KOPT-K1 (cell line): ENCODE results near the gene DCAF15.
A peak's percentile ranks its signal among the peaks of the same experiment; 100 is the strongest.
"Not testable (repeated sequence)": the region's sequence is repeated elsewhere in the genome, so short reads cannot be mapped to it uniquely, and the experiment has no call there.

Experiments used
- H3K27ac ChIP-seq: fragments of 200-600 bp; sonication (generic); 2 replicates; pipeline ENCODE4 v1.5.1; 2016; ENCODE audit warnings: antibody characterized with exemption, mild to moderate bottlenecking, low read depth, low read length; ENCODE audit not compliant: poor library complexity, severe bottlenecking
- H3K36me3 ChIP-seq: fragments of 200-600 bp; sonication (generic); 2 replicates; pipeline ENCODE4 v1.5.1; 2017; ENCODE audit warnings: antibody characterized with exemption, mild to moderate bottlenecking, low read length, moderate library complexity; ENCODE audit not compliant: insufficient read depth
- H3K9me3 ChIP-seq: fragments of 200-600 bp; sonication (generic); 2 replicates; pipeline ENCODE4 v1.5.1; 2017; ENCODE audit warnings: antibody characterized with exemption, low read length, mild to moderate bottlenecking; ENCODE audit not compliant: insufficient read depth, poor library complexity, severe bottlenecking

The DCAF15 gene

DNA sequence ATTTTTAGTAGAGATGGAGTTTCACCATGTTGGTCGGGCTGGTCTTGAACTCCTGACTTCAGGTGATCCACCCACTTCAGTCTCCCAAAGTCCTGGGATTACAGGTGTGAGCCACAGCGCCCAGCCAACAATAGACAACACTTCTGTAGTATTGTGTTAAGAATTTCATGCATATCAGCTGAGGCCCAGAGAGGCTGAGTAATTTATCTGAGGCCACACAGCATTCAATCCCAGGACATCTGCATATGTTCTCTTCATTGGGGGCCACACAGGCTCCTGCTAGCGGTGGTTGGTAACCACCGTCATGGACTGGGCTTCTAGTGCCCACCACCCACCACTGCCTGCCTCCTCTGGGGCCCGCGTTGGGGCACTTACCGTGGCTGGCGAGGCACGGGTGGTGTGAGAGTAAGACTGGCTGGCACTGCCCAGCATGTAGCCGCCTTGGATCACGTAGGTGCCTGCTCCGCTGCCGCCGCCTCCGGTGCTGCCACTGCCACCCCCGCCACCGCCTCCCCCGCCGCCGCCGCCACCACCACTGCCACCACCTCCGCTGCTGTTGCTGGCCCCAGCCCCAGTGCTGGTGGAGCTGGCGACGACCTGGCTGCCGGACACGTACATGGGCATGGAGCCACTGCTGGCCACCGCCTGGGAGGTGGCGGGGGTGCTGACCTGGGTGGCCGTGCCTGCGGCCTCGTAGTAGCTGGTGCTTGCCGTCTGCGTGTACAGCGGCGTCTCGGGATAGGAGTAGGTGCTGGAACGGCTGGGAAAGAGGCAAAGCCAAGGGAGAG lies 20.3 kb downstream of the DCAF15 start:
- no peaks in the 10 kb centered on the region for H3K9me3 ChIP-seq
- H3K36me3 ChIP-seq = peaks cover 47% of the 10 kb centered on the region
- no peak overlapping the region for H3K27ac ChIP-seq

DNA sequence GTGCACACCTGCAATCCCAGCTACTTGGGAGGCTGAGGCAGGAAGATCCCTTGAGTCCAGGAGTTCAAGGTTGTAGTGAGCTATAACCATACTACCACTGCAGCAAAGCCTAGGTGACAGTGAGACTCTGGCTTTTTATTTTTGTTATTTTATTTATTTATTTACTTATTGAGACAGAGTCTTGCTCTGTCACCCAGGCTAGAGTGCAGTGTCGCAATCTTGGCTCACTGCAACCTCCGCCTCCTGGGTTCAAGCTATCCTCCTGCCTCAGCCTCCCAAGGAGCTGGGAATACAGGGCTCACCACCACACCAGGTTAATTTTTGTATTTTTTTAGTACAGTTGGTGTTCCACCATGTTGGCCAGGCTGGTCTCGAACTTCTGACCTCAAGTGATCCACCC lies 21.2 kb downstream of the DCAF15 start:
- peaks cover 37% of the 10 kb centered on the region; the same call in 1 of the 2 replicates for H3K36me3 ChIP-seq
- H3K9me3 ChIP-seq, H3K27ac ChIP-seq: not testable (repeated sequence)

DNA sequence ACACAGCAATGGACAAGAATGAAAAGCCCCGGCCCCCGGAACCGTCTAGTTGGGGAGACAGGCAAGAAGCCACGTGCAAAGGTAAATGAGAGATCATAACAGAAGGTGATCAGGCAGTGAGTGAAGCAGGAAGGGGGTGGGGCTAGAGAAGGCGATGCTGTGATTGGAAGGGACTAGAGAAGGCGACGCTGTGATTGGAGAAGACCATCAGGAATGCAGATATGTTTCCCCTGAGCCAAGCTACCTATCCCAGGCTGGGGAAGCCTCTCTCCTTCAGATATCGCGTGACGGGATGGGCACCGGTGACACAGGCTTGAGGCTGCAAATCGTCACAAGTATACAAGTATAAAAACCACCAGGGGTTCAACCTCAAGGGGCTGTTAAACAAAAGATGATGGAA lies 21.8 kb downstream of the DCAF15 start:
- H3K9me3 ChIP-seq = no peaks in the 10 kb centered on the region
- H3K27ac ChIP-seq = no peak overlapping the region
- H3K36me3 ChIP-seq = peaks cover 31% of the 10 kb centered on the region; the same call in 1 of the 2 replicates

DNA sequence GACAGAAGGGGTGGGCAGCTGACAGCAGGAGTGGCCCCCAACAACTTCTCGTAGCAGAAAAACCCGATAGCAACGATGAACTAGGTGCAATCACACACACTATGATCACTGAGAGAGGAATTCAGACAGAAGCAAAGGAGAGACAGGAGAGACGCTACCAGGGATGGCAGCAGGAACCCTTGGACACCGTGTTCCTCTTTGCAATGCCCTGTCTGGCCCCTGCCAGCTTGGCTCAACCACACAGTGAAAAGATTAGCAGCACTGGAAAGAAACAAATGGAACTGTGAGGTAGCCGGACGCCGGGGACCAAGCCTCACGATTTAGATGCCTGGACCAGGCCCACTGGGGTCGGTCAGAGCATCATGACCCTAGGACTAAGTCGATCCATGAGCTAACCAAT lies 23.6 kb downstream of the DCAF15 start:
- peaks cover 31% of the 10 kb centered on the region; the same call in 1 of the 2 replicates for H3K36me3 ChIP-seq

DNA sequence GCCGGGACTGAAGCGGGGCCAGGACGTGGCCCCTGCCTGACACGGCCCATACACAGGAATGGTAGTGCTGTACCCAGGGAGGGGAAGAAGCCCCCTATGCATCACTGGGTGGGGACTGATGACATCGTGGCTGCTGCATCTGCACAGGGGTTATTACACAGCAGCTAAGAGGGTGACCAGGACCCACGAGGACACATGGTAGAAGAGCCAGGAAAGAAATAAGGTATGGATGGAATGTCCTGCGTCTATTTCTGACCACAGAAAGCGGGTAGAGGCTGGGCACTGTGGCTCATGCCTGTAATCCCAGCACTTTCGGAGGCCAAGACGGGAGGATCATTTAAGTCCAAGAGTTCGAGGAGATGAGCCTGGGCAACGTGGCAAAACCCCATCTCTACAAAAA lies 24.1 kb downstream of the DCAF15 start:
- Histone ChIP-seq H3K27ac (no peak overlapping the region), H3K9me3 (no peaks in the 10 kb centered on the region), H3K36me3 (peaks cover 31% of the 10 kb centered on the region; the same call in 1 of the 2 replicates)

More for the DNA sequence above, 23.6 kb downstream of the DCAF15 start:
- Histone ChIP-seq H3K27ac (no peak overlapping the region), H3K9me3 (no peaks in the 10 kb centered on the region)

DNA sequence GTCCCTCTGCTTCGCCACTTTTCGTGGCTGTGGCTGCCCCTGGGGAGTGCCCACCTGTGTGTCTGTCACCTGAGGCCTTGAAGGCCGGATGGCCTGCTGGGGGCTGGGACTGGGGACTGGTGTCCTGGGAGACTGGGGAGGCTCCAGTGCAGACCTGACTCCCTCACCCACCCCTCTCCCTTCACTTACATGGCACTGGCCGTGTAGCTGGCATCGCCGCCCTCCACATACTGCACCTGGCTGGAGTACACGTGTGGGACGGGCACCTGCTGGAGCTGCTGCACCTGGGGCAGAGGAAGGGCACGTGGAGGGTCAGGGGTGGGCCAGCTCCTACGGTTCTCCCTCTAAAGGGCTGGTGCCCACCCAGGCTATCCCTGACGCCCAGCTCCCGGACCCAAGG lies 25.5 kb downstream of the DCAF15 start:
- no peak overlapping the region for H3K27ac ChIP-seq
- H3K36me3 ChIP-seq = peaks cover 24% of the 10 kb centered on the region; the same call in 1 of the 2 replicates

DNA sequence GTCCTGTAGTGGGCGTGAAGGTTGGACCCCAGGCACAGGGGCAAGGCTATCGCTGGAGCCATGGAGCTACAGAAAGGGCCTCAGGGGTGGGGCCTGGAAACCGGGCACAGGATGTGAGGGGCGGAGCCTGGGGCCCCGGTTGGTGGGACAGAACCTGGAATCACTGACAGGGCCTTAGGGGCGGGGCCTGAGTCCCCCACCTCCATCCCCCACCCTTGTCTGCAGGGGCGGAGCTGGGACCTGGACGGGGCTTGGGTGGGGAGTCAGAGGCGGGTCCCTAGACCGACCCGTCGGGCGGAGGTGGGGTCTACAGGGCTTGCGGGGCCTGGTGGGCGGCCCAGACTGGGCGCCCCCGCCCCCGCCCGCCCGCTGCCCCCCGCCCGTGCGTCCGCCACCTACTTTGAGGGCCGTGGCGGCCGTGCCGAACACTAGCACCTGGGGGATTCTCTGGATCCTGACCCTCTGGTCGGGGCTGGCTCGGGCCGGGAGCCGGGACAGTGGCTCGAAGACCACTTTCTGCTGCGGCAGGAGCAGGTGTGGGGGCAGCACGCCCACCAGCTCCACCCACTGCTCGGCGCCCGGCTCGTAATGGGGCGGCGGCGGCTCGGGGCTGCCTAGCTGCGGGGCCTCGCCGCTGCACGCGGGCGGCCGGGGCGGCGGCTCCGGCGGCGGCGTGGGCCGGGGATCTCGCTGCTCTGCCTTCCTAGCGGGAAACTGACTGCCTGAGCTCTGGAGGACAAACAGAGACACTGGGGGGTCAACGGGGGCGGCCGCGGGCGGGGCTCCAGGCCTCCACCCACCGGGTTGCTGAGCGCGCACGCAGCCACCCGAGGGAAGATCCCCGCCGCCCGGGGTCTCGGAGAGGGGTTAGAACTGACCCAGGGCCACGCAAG lies 26.3 kb downstream of the DCAF15 start:
- Histone ChIP-seq H3K9me3 (no peaks in the 10 kb centered on the region), H3K27ac (no peak overlapping the region), H3K36me3 (peaks cover 19% of the 10 kb centered on the region; the same call in 1 of the 2 replicates)

More for the DNA sequence above, 25.5 kb downstream of the DCAF15 start:
- H3K9me3 ChIP-seq = no peaks in the 10 kb centered on the region

DNA sequence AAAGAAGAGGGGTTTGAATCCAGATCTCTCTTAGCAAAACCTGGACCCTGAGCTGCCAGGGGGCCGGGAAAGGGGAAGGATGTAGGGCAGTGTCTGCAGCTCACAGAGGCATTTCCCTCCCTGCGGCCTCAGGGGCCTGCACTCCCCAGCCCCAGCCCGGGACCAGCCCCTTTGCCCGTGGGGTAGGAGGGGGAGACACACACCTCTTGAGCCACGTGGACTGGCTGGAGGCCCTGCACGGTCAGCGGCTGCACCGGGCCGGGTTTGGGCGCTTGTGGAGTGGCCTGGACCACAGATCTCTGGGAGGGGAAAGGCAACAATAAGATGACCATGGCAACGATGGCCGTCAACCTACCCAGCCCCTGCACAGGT lies 26.9 kb downstream of the DCAF15 start:
- Histone ChIP-seq H3K27ac (no peak overlapping the region), H3K9me3 (no peaks in the 10 kb centered on the region), H3K36me3 (peaks cover 19% of the 10 kb centered on the region; the same call in 1 of the 2 replicates)

DNA sequence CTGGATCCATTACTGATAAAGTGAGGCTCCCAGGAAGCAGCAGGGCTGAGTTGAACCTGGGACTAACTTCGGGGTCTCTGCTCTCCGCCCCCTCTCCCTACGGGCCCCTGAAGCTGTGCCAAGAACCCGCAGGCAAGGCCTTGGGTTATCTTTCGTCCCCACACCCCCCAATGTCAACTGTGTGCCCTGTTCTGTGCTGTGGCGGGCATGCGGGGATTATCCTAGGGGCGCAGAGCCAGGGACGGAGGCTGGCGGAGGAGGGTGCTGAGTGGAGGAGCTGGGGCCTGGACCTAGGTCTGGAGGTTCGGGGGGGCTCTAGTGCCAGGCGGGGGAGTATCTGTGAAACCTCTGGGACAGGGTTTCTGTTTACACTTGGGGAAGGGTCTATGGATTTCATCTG lies 27.4 kb downstream of the DCAF15 start:
- Histone ChIP-seq H3K27ac (no peak overlapping the region), H3K9me3 (no peaks in the 10 kb centered on the region), H3K36me3 (peaks cover 19% of the 10 kb centered on the region; the same call in 1 of the 2 replicates)

DNA sequence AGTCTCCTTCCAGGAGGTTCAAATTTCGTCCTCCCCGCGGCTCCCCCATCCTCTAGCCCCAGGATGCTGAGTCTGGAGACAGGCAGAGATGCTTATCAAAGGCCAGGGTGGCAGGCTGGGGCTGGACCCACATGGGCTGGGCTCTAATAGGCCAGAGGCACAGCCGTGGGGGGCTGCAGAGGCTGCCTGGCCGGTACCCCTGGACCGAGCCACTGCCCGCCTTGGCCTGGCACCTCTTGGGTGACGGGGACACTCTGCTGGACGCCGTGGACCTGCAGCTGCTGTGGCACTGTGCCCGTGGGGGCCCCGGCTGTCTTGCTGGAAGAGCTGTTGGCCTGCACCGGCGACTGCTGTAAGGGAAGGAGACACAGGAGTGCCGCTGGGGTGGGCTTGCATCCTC lies 28.0 kb downstream of the DCAF15 start:
- Histone ChIP-seq H3K36me3 (peaks cover 19% of the 10 kb centered on the region; the same call in 1 of the 2 replicates), H3K9me3 (no peaks in the 10 kb centered on the region), H3K27ac (no peak overlapping the region)

DNA sequence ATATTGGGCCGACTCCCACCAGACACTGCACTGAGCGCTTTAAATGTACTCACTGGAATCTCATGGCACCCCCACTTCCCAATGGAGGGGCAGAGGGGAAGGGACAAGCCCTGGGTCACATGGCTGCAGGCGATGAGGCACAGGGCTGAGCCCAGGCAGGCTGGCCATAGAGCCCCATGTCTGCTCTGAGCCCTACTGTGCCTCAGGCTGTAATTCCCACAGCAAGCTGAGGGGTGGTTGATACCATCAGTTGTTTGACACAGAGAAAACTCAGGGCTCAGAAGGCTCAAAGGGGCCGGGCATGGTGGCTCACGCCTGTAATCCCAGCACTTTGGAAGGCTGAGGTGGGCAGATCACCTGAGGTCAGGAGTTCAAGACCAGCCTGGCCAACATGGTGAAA lies 28.7 kb downstream of the DCAF15 start:
- Histone ChIP-seq H3K36me3 (peaks cover 17% of the 10 kb centered on the region; the same call in 1 of the 2 replicates), H3K9me3 (no peaks in the 10 kb centered on the region), H3K27ac (no peak overlapping the region)

DNA sequence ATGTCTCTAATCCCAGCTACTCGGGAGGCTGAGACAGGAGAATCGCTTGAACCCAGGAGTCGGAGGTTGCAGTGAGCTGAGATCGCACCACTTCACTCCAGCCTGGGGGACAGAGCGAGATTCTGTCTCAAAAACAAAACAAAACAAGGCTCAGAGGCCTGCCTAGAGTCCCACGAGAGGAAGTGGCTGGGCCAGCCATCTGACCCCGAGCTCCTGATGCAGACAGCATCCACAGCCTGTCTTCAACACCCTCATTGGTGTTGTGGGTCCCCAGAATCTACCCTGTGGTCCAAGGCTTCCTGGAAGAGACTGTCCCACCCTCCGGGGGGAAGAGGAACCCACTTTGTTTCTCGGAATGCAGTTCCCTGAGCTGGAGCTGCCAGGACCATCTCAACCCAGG lies 29.2 kb downstream of the DCAF15 start:
- Histone ChIP-seq H3K9me3 (no peaks in the 10 kb centered on the region), H3K27ac (peak overlapping the region; percentile 34), H3K36me3 (peaks cover 13% of the 10 kb centered on the region; the same call in 1 of the 2 replicates)

DNA sequence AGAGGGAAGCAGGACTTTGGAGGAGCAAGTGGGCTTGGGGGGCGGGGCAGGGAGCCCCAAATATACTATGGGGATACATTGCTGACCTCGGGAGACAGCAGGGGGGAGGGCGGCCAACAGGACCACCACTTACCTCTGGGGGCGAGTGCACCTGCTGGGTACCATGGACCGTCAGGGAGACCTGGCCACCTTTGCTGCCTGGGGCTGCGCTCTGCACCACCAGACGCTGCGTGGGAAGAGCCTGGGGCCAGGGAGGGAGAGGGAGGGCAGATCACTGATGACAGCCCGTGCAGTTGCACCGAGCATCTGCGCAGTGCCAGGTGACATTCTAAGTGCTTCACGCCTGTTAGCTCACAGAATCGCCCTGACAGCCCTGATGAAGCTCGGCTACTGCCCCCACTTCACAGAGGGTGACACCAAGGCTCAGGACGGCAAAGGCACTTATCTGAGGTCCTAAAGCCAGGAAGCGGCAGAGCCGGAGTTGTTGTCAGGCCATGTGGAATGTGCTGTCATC lies 29.7 kb downstream of the DCAF15 start:
- H3K27ac ChIP-seq = peak overlapping the region; percentile 34
- H3K9me3 ChIP-seq = no peaks in the 10 kb centered on the region
- H3K36me3 ChIP-seq = peaks cover 13% of the 10 kb centered on the region; the same call in 1 of the 2 replicates

DNA sequence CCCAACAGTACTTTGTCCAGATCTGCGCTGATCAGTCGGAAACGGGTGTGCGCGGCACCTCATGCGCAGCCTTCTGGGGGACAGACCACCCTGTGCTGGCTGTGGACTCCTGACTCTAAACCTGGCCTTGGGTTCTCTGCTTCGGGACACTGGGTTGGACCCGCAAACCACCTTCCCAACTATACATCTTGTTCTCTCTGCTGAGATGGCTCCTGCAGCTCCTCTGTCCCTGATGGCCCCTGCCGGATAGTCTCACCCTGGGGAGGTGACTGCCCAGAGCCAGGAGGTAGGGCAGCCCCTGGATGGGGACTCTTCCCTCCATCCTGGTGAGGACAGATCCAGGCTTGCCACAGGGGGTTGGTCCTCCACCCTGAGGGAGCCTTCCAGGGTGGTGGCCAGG lies 30.5 kb downstream of the DCAF15 start:
- no peaks in the 10 kb centered on the region for H3K9me3 ChIP-seq
- peak overlapping the region; percentile 68 for H3K27ac ChIP-seq
- peaks cover 13% of the 10 kb centered on the region; the same call in 1 of the 2 replicates for H3K36me3 ChIP-seq
